ENCODE results near the gene MYH6. TPM values are rescaled to one million over a fixed set of nuclear protein-coding genes. Genes with fewer than 3 reads are reported as not detected.

Gene MYH6
- total RNA-seq, 1 experiment from 2014 or later: 0.09 TPM

DNA sequence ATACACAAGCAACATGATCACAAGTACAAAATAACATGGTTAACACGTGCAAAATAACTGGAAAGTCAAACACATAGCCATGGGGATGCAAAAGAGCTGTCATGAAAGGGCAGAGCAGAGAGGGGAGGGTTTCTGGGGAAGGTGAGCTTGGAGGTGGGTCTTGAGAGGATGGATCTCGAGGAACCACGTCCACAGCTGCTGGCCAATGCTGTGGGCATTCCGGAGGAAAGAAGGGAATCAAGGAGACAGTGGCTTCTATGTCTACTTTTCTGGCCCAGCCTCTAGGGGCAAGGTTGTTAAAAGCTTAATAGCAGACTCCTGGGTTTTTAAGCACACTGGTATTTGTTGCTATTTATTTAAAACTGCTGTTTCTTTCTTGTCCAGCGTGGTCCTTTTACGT is 35.8 kb upstream of the MYH6 start:
- H3K4me1 Mint-ChIP-seq: peaks cover 16% of the 10 kb centered on the region
- H3K27ac Mint-ChIP-seq: no peak overlapping the region
- ATAC-seq: no peak
- ChIA-PET POLR2A (no interaction called here), CTCF (interaction anchor here (1.0 to 2.1 kb wide), 7 partner anchors 9 to 118 kb away, joined by 3 to 7 read pairs (median 3); partner anchors contain the start of gene CMTM5)
- no peaks in the 10 kb centered on the region for H3K36me3 Mint-ChIP-seq
- no peak for DNase-seq (ENCODE audit: low spot score)
- TF ChIP-seq ZNF263 (CRISPR knock-in tag; IDR thresholded peaks at IDR 0.05; ENCODE audit: low read depth) (no peak), GABPB1 (CRISPR knock-in tag; IDR thresholded peaks at IDR 0.05) (no peak), EMX1 (CRISPR knock-in tag; IDR thresholded peaks at IDR 0.05) (no peak), RELA (CRISPR knock-in tag; IDR thresholded peaks at IDR 0.05; ENCODE audit: borderline replicate concordance) (no peak), ETV6 (CRISPR knock-in tag; IDR thresholded peaks at IDR 0.05) (no peak), PRRX2 (CRISPR knock-in tag; IDR thresholded peaks at IDR 0.05) (no peak), CREB1 (CRISPR knock-in tag; IDR thresholded peaks at IDR 0.05) (no peak), ZNF219 (CRISPR knock-in tag; IDR thresholded peaks at IDR 0.05; ENCODE audit: borderline replicate concordance) (no peak)
- TF ChIP-seq, protein P1, sequence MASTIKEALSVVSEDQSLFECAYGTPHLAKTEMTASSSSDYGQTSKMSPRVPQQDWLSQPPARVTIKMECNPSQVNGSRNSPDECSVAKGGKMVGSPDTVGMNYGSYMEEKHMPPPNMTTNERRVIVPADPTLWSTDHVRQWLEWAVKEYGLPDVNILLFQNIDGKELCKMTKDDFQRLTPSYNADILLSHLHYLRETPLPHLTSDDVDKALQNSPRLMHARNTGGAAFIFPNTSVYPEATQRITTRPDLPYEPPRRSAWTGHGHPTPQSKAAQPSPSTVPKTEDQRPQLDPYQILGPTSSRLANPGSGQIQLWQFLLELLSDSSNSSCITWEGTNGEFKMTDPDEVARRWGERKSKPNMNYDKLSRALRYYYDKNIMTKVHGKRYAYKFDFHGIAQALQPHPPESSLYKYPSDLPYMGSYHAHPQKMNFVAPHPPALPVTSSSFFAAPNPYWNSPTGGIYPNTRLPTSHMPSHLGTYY (CRISPR knock-in tag; IDR thresholded peaks at IDR 0.05): no peak
- TF ChIP-seq, protein P2, sequence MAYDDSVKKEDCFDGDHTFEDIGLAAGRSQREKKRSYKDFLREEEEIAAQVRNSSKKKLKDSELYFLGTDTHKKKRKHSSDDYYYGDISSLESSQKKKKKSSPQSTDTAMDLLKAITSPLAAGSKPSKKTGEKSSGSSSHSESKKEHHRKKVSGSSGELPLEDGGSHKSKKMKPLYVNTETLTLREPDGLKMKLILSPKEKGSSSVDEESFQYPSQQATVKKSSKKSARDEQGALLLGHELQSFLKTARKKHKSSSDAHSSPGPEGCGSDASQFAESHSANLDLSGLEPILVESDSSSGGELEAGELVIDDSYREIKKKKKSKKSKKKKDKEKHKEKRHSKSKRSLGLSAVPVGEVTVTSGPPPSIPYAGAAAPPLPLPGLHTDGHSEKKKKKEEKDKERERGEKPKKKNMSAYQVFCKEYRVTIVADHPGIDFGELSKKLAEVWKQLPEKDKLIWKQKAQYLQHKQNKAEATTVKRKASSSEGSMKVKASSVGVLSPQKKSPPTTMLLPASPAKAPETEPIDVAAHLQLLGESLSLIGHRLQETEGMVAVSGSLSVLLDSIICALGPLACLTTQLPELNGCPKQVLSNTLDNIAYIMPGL (CRISPR knock-in tag; IDR thresholded peaks at IDR 0.05): no peak
- H3K27me3 Mint-ChIP-seq (ENCODE audit: low read depth): peaks cover 21% of the 10 kb centered on the region
- no peaks in the 10 kb centered on the region for H3K9me3 Mint-ChIP-seq
- H3K4me3 Mint-ChIP-seq: no peak overlapping the region

GRCh38 chr14:23443411-23443812 is 35.3 kb upstream of the MYH6 start:
- Mint-ChIP-seq H3K4me1 (peaks cover 17% of the 10 kb centered on the region), H3K4me3 (no peak overlapping the region), H3K27ac (no peak overlapping the region), H3K9me3 (no peaks in the 10 kb centered on the region), H3K36me3 (no peaks in the 10 kb centered on the region), H3K27me3 (ENCODE audit: low read depth) (peaks cover 21% of the 10 kb centered on the region)
- ChIA-PET CTCF (interaction anchor here (1.0 to 2.1 kb wide), 9 partner anchors 10 to 118 kb away, joined by 3 to 12 read pairs (median 4); partner anchors contain the start of gene CMTM5), POLR2A (no interaction called here)
- DNase-seq (ENCODE audit: low spot score): no peak
- ATAC-seq: no peak
- TF ChIP-seq ZMAT4 (CRISPR knock-in tag; IDR thresholded peaks at IDR 0.05) (no peak), ZBTB43 (CRISPR knock-in tag; IDR thresholded peaks at IDR 0.05) (no peak), NR2C2 (CRISPR knock-in tag; IDR thresholded peaks at IDR 0.05) (no peak), AR (CRISPR knock-in tag; IDR thresholded peaks at IDR 0.05) (no peak), E2F5 (CRISPR knock-in tag; IDR thresholded peaks at IDR 0.05) (no peak), CBFB (CRISPR knock-in tag; IDR thresholded peaks at IDR 0.05; ENCODE audit: low read depth) (no peak), NFATC4 (CRISPR knock-in tag; IDR thresholded peaks at IDR 0.05) (no peak), ZNF423 (CRISPR knock-in tag; IDR thresholded peaks at IDR 0.05) (no peak), IRF2 (CRISPR knock-in tag; IDR thresholded peaks at IDR 0.05; ENCODE audit: borderline replicate concordance, low read depth) (no peak), ZNF425 (CRISPR knock-in tag; conservative IDR thresholded peaks at IDR 0.05) (no peak), KAT7 (CRISPR knock-in tag; IDR thresholded peaks at IDR 0.05; ENCODE audit: borderline replicate concordance) (no peak), TEAD4 (CRISPR knock-in tag; IDR thresholded peaks at IDR 0.05) (no peak)
- TF ChIP-seq, protein P3, sequence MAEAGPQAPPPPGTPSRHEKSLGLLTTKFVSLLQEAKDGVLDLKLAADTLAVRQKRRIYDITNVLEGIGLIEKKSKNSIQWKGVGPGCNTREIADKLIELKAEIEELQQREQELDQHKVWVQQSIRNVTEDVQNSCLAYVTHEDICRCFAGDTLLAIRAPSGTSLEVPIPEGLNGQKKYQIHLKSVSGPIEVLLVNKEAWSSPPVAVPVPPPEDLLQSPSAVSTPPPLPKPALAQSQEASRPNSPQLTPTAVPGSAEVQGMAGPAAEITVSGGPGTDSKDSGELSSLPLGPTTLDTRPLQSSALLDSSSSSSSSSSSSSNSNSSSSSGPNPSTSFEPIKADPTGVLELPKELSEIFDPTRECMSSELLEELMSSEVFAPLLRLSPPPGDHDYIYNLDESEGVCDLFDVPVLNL (CRISPR knock-in tag; IDR thresholded peaks at IDR 0.05; ENCODE audit: borderline replicate concordance, low read depth): no peak
- TF ChIP-seq, protein P4, sequence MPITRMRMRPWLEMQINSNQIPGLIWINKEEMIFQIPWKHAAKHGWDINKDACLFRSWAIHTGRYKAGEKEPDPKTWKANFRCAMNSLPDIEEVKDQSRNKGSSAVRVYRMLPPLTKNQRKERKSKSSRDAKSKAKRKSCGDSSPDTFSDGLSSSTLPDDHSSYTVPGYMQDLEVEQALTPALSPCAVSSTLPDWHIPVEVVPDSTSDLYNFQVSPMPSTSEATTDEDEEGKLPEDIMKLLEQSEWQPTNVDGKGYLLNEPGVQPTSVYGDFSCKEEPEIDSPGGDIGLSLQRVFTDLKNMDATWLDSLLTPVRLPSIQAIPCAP (CRISPR knock-in tag; IDR thresholded peaks at IDR 0.05): no peak
